Measurements from ENCODE around the gene HLCS.

HLCS gene

GRCh38 chr21:36754241-36754898, 212.1 kb downstream of the HLCS start:
- Histone ChIP-seq H3K27me3 (ENCODE audit: control insufficient read depth in 3 of 3, insufficient read depth in 3 of 3, low read depth in 1 of 3, low read length in 3 of 3) (no peaks in the 10 kb centered on the region), H3K27ac (replicated peaks; ENCODE audit: low read length) (peak overlapping the region; percentile 46), H2BK15ac (ENCODE audit: low read length) (peak overlapping the region; percentile 46), H3K4me3 (ENCODE audit: low read length in 2 of 2) (no peak overlapping the region), H3K4me1 (ENCODE audit: control insufficient read depth in 2 of 2, insufficient read depth in 1 of 2, low read depth in 1 of 2, low read length in 2 of 2) (peaks cover 29 to 33% of the 10 kb centered on the region in 2 donors), H2BK120ac (ENCODE audit: low read depth, low read length) (no peak overlapping the region), H3K9ac (ENCODE audit: low read depth, low read length, poor library complexity) (peak overlapping the region; percentile 24), H4K91ac (ENCODE audit: low read depth, low read length, poor library complexity) (peak overlapping the region; percentile 34), H3K14ac (ENCODE audit: low read length) (no peak overlapping the region), H4K8ac (ENCODE audit: low read depth, low read length) (no peak overlapping the region), H3K18ac (ENCODE audit: low read length) (peak overlapping the region; percentile 75), H3K4me2 (ENCODE audit: insufficient read depth, low read length, poor library complexity, severe bottlenecking) (no peak overlapping the region), H3K79me1 (ENCODE audit: low read depth, low read length) (no peaks in the 10 kb centered on the region), H2AK5ac (ENCODE audit: low read depth, low read length) (peak overlapping the region; percentile 76), H2AFZ (ENCODE audit: low read length) (no peak overlapping the region), H3K4ac (ENCODE audit: low read length) (no peak overlapping the region), H3K36me3 (replicated peaks in 1 of 2; ENCODE audit: control insufficient read depth in 2 of 2, insufficient read depth in 2 of 2, low read length in 2 of 2) (peaks cover 0 to 13% of the 10 kb centered on the region in 2 donors), H3K23ac (ENCODE audit: low read depth, low read length, poor library complexity) (no peak overlapping the region), H2BK5ac (ENCODE audit: low read length) (peak overlapping the region; percentile 40), H3K9me3 (replicated peaks in 1 of 2; ENCODE audit: control insufficient read depth in 2 of 2, insufficient read depth in 1 of 2, low read depth in 1 of 2, low read length in 2 of 2) (no peaks in the 10 kb centered on the region), H2BK12ac (ENCODE audit: low read length) (no peak overlapping the region)
- no CpG with 5 or more reads among the region's 22 CpGs for WGBS, 2 donors (ENCODE audit: extremely low coverage in 2 of 2, insufficient read length in 2 of 2, insufficient replicate concordance in 1 of 2)
- no peak for DNase-seq (ENCODE audit: low spot score)

GRCh38 chr21:36753556-36753955, 212.9 kb downstream of the HLCS start:
- H2BK120ac ChIP-seq (ENCODE audit: low read depth, low read length), result no peak overlapping the region

GRCh38 chr21:36751383-36751782, 215.1 kb downstream of the HLCS start:
- no peak overlapping the region for H3K4me3 ChIP-seq (ENCODE audit: low read length in 2 of 2)
- H2AFZ ChIP-seq (ENCODE audit: low read length), result peak overlapping the region; percentile 56
- peaks cover 27 to 35% of the 10 kb centered on the region in 2 donors for H3K4me1 ChIP-seq (ENCODE audit: control insufficient read depth in 2 of 2, insufficient read depth in 1 of 2, low read depth in 1 of 2, low read length in 2 of 2)
- H2BK15ac ChIP-seq (ENCODE audit: low read length), result peak overlapping the region; percentile 59
- H4K8ac ChIP-seq (ENCODE audit: low read depth, low read length), result peak overlapping the region; percentile 55
- peak overlapping the region; percentile 66 for H3K4ac ChIP-seq (ENCODE audit: low read length)
- no CpG with 5 or more reads among the region's 10 CpGs for WGBS, 2 donors (ENCODE audit: extremely low coverage in 2 of 2, insufficient read length in 2 of 2, insufficient replicate concordance in 1 of 2)
- H3K14ac ChIP-seq (ENCODE audit: low read length), result no peak overlapping the region
- no peak overlapping the region for H3K4me2 ChIP-seq (ENCODE audit: insufficient read depth, low read length, poor library complexity, severe bottlenecking)
- peak overlapping the region; percentile 90 for H2BK120ac ChIP-seq (ENCODE audit: low read depth, low read length)
- H3K9ac ChIP-seq (ENCODE audit: low read depth, low read length, poor library complexity), result peak overlapping the region; percentile 34
- H2BK5ac ChIP-seq (ENCODE audit: low read length), result peak overlapping the region; percentile 93
- H2BK12ac ChIP-seq (ENCODE audit: low read length), result peak overlapping the region; percentile 51
- H3K36me3 ChIP-seq (replicated peaks in 1 of 2; ENCODE audit: control insufficient read depth in 2 of 2, insufficient read depth in 2 of 2, low read length in 2 of 2), result peaks cover 0 to 9% of the 10 kb centered on the region in 2 donors
- no peaks in the 10 kb centered on the region for H3K27me3 ChIP-seq (ENCODE audit: control insufficient read depth in 3 of 3, insufficient read depth in 3 of 3, low read depth in 1 of 3, low read length in 3 of 3)
- no peak overlapping the region for H3K23ac ChIP-seq (ENCODE audit: low read depth, low read length, poor library complexity)
- no peak overlapping the region for H4K91ac ChIP-seq (ENCODE audit: low read depth, low read length, poor library complexity)
- H2AK5ac ChIP-seq (ENCODE audit: low read depth, low read length), result peak overlapping the region; percentile 81
- peak overlapping the region; percentile 62 for H3K27ac ChIP-seq (replicated peaks; ENCODE audit: low read length)
- H3K18ac ChIP-seq (ENCODE audit: low read length), result peak overlapping the region; percentile 99
- H3K9me3 ChIP-seq (replicated peaks in 1 of 2; ENCODE audit: control insufficient read depth in 2 of 2, insufficient read depth in 1 of 2, low read depth in 1 of 2, low read length in 2 of 2), result peaks cover 0 to 4% of the 10 kb centered on the region in 2 donors
- H3K79me1 ChIP-seq (ENCODE audit: low read depth, low read length), result no peaks in the 10 kb centered on the region
- DNase-seq (ENCODE audit: low spot score), result no peak

More at GRCh38 chr21:36753556-36753955, 212.9 kb downstream of the HLCS start:
- Histone ChIP-seq H4K91ac (ENCODE audit: low read depth, low read length, poor library complexity) (no peak overlapping the region), H3K79me1 (ENCODE audit: low read depth, low read length) (no peaks in the 10 kb centered on the region), H3K9me3 (replicated peaks in 1 of 2; ENCODE audit: control insufficient read depth in 2 of 2, insufficient read depth in 1 of 2, low read depth in 1 of 2, low read length in 2 of 2) (no peaks in the 10 kb centered on the region), H4K8ac (ENCODE audit: low read depth, low read length) (no peak overlapping the region), H3K36me3 (replicated peaks in 1 of 2; ENCODE audit: control insufficient read depth in 2 of 2, insufficient read depth in 2 of 2, low read length in 2 of 2) (peaks cover 0 to 9% of the 10 kb centered on the region in 2 donors), H3K4me3 (ENCODE audit: low read length in 2 of 2) (no peak overlapping the region), H2BK15ac (ENCODE audit: low read length) (no peak overlapping the region), H2BK12ac (ENCODE audit: low read length) (peak overlapping the region; percentile 33), H3K27ac (replicated peaks; ENCODE audit: low read length) (no peak overlapping the region), H3K27me3 (ENCODE audit: control insufficient read depth in 3 of 3, insufficient read depth in 3 of 3, low read depth in 1 of 3, low read length in 3 of 3) (no peaks in the 10 kb centered on the region), H3K4me1 (ENCODE audit: control insufficient read depth in 2 of 2, insufficient read depth in 1 of 2, low read depth in 1 of 2, low read length in 2 of 2) (peaks cover 36% of the 10 kb centered on the region in 2 donors), H3K4me2 (ENCODE audit: insufficient read depth, low read length, poor library complexity, severe bottlenecking) (no peak overlapping the region), H3K9ac (ENCODE audit: low read depth, low read length, poor library complexity) (no peak overlapping the region), H3K23ac (ENCODE audit: low read depth, low read length, poor library complexity) (no peak overlapping the region), H3K18ac (ENCODE audit: low read length) (no peak overlapping the region), H3K14ac (ENCODE audit: low read length) (no peak overlapping the region), H3K4ac (ENCODE audit: low read length) (no peak overlapping the region), H2AK5ac (ENCODE audit: low read depth, low read length) (no peak overlapping the region), H2BK5ac (ENCODE audit: low read length) (no peak overlapping the region), H2AFZ (ENCODE audit: low read length) (no peak overlapping the region)
- no CpG with 5 or more reads among the region's 3 CpGs for WGBS, 2 donors (ENCODE audit: extremely low coverage in 2 of 2, insufficient read length in 2 of 2, insufficient replicate concordance in 1 of 2)
- DNase-seq (ENCODE audit: low spot score), result no peak

GRCh38 chr21:36750576-36750959, 215.9 kb downstream of the HLCS start:
- Histone ChIP-seq H3K27me3 (ENCODE audit: control insufficient read depth in 3 of 3, insufficient read depth in 3 of 3, low read depth in 1 of 3, low read length in 3 of 3) (no peaks in the 10 kb centered on the region), H3K14ac (ENCODE audit: low read length) (no peak overlapping the region), H3K4ac (ENCODE audit: low read length) (no peak overlapping the region), H4K8ac (ENCODE audit: low read depth, low read length) (no peak overlapping the region), H3K4me1 (ENCODE audit: control insufficient read depth in 2 of 2, insufficient read depth in 1 of 2, low read depth in 1 of 2, low read length in 2 of 2) (peaks cover 26 to 34% of the 10 kb centered on the region in 2 donors), H4K91ac (ENCODE audit: low read depth, low read length, poor library complexity) (no peak overlapping the region), H2BK5ac (ENCODE audit: low read length) (no peak overlapping the region), H3K4me3 (ENCODE audit: low read length in 2 of 2) (no peak overlapping the region), H3K27ac (replicated peaks; ENCODE audit: low read length) (peak overlapping the region; percentile 95), H2BK12ac (ENCODE audit: low read length) (no peak overlapping the region), H2BK15ac (ENCODE audit: low read length) (no peak overlapping the region), H2BK120ac (ENCODE audit: low read depth, low read length) (no peak overlapping the region), H3K9ac (ENCODE audit: low read depth, low read length, poor library complexity) (no peak overlapping the region), H3K36me3 (replicated peaks in 1 of 2; ENCODE audit: control insufficient read depth in 2 of 2, insufficient read depth in 2 of 2, low read length in 2 of 2) (peaks cover 0 to 8% of the 10 kb centered on the region in 2 donors), H2AFZ (ENCODE audit: low read length) (peak overlapping the region; percentile 70), H2AK5ac (ENCODE audit: low read depth, low read length) (no peak overlapping the region), H3K9me3 (replicated peaks in 1 of 2; ENCODE audit: control insufficient read depth in 2 of 2, insufficient read depth in 1 of 2, low read depth in 1 of 2, low read length in 2 of 2) (peaks cover 0 to 4% of the 10 kb centered on the region in 2 donors), H3K18ac (ENCODE audit: low read length) (no peak overlapping the region), H3K4me2 (ENCODE audit: insufficient read depth, low read length, poor library complexity, severe bottlenecking) (no peak overlapping the region), H3K79me1 (ENCODE audit: low read depth, low read length) (no peaks in the 10 kb centered on the region), H3K23ac (ENCODE audit: low read depth, low read length, poor library complexity) (no peak overlapping the region)
- DNase-seq (ENCODE audit: low spot score), result no peak
- no CpG with 5 or more reads among the region's 2 CpGs for WGBS, 2 donors (ENCODE audit: extremely low coverage in 2 of 2, insufficient read length in 2 of 2, insufficient replicate concordance in 1 of 2)

All from neuronal stem cell (in vitro differentiated cells).